HUDEP-2 (cell line): ENCODE results near the gene POU2F1.

Experiments used
- DNase-seq, 76 experiments: peaks; one replicate each; lab custom pipeline; 2025; ENCODE audit not compliant: unreplicated experiment in 76 of 76; lab: John Stamatoyannopoulos, UW

Gene POU2F1

GRCh38 chr1:167345386-167345733 lies 124.7 kb downstream of the POU2F1 start:
- no peak for DNase-seq

GRCh38 chr1:167357305-167357704 lies 136.6 kb downstream of the POU2F1 start:
- no peak for DNase-seq

- DNase-seq = no peak
Observed at GRCh38 chr1:167359295-167359694, 138.6 kb downstream of the POU2F1 start.

GRCh38 chr1:167360120-167360519 lies 139.4 kb downstream of the POU2F1 start:
- DNase-seq = no peak

GRCh38 chr1:167362638-167363037 lies 142.0 kb downstream of the POU2F1 start:
- no peak for DNase-seq

GRCh38 chr1:167364826-167365225 lies 144.1 kb downstream of the POU2F1 start:
- no peak for DNase-seq

- DNase-seq = no peak
Observed at GRCh38 chr1:167365360-167365759, 144.7 kb downstream of the POU2F1 start.

- no peak for DNase-seq
Observed at GRCh38 chr1:167367705-167368104, 147.0 kb downstream of the POU2F1 start.

GRCh38 chr1:167369175-167369574 lies 148.5 kb downstream of the POU2F1 start:
- no peak for DNase-seq

- no peak for DNase-seq
Observed at GRCh38 chr1:167369933-167370332, 149.2 kb downstream of the POU2F1 start.

GRCh38 chr1:167371030-167371429 lies 150.3 kb downstream of the POU2F1 start:
- DNase-seq = no peak

- DNase-seq = peak in 2 of 76 experiments; percentile 6 to 18
Observed at GRCh38 chr1:167373398-167373797, 152.7 kb downstream of the POU2F1 start.

- DNase-seq = no peak
Observed at GRCh38 chr1:167373986-167374385, 153.3 kb downstream of the POU2F1 start.

- no peak for DNase-seq
Observed at GRCh38 chr1:167375949-167376348, 155.3 kb downstream of the POU2F1 start.

GRCh38 chr1:167387251-167387910 lies 166.7 kb downstream of the POU2F1 start:
- DNase-seq = no peak

GRCh38 chr1:167388976-167389375 lies 168.3 kb downstream of the POU2F1 start:
- no peak for DNase-seq

GRCh38 chr1:167392200-167392696 lies 171.6 kb downstream of the POU2F1 start:
- no peak for DNase-seq

GRCh38 chr1:167400359-167400953 lies 179.8 kb downstream of the POU2F1 start:
- DNase-seq = no peak

GRCh38 chr1:167401260-167401873 lies 180.7 kb downstream of the POU2F1 start:
- DNase-seq = peak in 45 of 76 experiments; percentile 2 to 54 (median 21)

- no peak for DNase-seq
Observed at GRCh38 chr1:167404161-167404888, 183.6 kb downstream of the POU2F1 start.

GRCh38 chr1:167404908-167405307 lies 184.2 kb downstream of the POU2F1 start:
- DNase-seq = no peak
